HL-60 (cell line): ENCODE measurements around the gene ZNF277.

Experiments
- DNase-seq, 2 experiments: peaks; one replicate each; pipeline ENCODE4 v3.0.0-alpha.2; 2010 to 2020; ENCODE audit warnings: low read depth in 1 of 2, low spot score in 1 of 2
- H3K27ac ChIP-seq: fragments of 250-450 bp; sonication (Bioruptor Pico); replicated peaks from 2 replicates; pipeline ENCODE4 v1.5.1; 2020; ENCODE audit warnings: mild to moderate bottlenecking, moderate library complexity
- H3K27me3 ChIP-seq: fragments of 250-450 bp; sonication (Bioruptor Pico); 2 replicates; pipeline ENCODE4 v1.5.1; 2021; ENCODE audit warnings: mild to moderate bottlenecking, moderate library complexity; ENCODE audit not compliant: insufficient read depth, poor library complexity, severe bottlenecking
- H3K4me3 ChIP-seq: replicated peaks from 2 replicates; pipeline ENCODE4 v1.5.1; 2011; ENCODE audit warnings: mild to moderate bottlenecking, control low read depth, low read length; ENCODE audit not compliant: insufficient read depth
- GABPA ChIP-seq: IDR thresholded peaks from 2 replicates; pipeline ENCODE4 v1.6.1; 2012; ENCODE audit warnings: low read depth
- POLR2AphosphoS5 ChIP-seq: IDR thresholded peaks from 2 replicates; pipeline ENCODE4 v1.6.1; 2012; ENCODE audit warnings: low read depth
- SPI1 ChIP-seq: IDR thresholded peaks from 2 replicates; pipeline ENCODE4 v1.6.1; 2012; ENCODE audit warnings: low read depth, mild to moderate bottlenecking, borderline replicate concordance
- TF ChIP-seq, protein P1 (sequence below): IDR thresholded peaks from 2 replicates; pipeline ENCODE4 v1.6.1; 2012; ENCODE audit warnings: low read depth; ENCODE audit not compliant: insufficient replicate concordance
- TF ChIP-seq, protein P2 (sequence below): IDR thresholded peaks from one replicate; pipeline ENCODE4 v1.5.1; 2011; ENCODE audit warnings: low read length, control low read depth, inconsistent platforms; ENCODE audit not compliant: insufficient read depth

Gene ZNF277

DNA sequence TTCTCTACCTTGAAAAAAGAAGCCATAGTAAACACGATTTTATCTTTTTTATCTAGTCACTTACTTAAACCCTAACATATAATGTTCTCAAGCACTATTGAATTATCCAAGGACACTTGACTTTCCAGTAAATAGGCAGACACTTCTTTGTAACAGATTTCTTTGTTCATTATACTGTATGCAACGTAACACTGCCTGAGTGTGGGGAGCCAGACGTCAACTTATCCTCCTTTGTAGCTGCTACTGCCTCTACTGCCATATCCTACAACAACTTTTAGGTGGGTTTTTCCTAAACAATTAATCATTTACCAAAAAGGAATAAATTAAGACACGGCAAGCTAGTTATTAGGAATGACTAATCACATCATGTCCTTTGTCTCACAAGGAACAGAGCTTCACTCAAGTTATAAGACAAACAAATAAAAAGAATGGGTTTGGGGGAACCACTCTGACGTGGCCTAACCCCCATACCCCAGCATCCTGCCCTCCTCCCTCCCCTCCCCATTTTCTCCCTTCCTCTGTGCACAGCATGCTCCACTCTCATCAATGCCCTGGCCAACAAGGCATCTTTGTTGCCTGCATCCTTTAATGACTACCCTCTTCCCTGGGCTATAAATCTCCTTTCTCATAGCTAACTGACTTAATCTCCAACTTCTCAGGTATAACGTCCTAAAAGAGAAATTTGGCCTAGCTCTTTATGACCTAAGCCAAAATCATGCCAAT is 43.5 kb upstream of the ZNF277 start:
- no peak overlapping the region for H3K27ac ChIP-seq
- TF ChIP-seq GABPA (no peak), POLR2AphosphoS5 (no peak), SPI1 (no peak)
- TF ChIP-seq, protein P1, sequence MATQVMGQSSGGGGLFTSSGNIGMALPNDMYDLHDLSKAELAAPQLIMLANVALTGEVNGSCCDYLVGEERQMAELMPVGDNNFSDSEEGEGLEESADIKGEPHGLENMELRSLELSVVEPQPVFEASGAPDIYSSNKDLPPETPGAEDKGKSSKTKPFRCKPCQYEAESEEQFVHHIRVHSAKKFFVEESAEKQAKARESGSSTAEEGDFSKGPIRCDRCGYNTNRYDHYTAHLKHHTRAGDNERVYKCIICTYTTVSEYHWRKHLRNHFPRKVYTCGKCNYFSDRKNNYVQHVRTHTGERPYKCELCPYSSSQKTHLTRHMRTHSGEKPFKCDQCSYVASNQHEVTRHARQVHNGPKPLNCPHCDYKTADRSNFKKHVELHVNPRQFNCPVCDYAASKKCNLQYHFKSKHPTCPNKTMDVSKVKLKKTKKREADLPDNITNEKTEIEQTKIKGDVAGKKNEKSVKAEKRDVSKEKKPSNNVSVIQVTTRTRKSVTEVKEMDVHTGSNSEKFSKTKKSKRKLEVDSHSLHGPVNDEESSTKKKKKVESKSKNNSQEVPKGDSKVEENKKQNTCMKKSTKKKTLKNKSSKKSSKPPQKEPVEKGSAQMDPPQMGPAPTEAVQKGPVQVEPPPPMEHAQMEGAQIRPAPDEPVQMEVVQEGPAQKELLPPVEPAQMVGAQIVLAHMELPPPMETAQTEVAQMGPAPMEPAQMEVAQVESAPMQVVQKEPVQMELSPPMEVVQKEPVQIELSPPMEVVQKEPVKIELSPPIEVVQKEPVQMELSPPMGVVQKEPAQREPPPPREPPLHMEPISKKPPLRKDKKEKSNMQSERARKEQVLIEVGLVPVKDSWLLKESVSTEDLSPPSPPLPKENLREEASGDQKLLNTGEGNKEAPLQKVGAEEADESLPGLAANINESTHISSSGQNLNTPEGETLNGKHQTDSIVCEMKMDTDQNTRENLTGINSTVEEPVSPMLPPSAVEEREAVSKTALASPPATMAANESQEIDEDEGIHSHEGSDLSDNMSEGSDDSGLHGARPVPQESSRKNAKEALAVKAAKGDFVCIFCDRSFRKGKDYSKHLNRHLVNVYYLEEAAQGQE: no peak
- TF ChIP-seq, protein P2, sequence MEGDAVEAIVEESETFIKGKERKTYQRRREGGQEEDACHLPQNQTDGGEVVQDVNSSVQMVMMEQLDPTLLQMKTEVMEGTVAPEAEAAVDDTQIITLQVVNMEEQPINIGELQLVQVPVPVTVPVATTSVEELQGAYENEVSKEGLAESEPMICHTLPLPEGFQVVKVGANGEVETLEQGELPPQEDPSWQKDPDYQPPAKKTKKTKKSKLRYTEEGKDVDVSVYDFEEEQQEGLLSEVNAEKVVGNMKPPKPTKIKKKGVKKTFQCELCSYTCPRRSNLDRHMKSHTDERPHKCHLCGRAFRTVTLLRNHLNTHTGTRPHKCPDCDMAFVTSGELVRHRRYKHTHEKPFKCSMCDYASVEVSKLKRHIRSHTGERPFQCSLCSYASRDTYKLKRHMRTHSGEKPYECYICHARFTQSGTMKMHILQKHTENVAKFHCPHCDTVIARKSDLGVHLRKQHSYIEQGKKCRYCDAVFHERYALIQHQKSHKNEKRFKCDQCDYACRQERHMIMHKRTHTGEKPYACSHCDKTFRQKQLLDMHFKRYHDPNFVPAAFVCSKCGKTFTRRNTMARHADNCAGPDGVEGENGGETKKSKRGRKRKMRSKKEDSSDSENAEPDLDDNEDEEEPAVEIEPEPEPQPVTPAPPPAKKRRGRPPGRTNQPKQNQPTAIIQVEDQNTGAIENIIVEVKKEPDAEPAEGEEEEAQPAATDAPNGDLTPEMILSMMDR: no peak
- no peaks in the 10 kb centered on the region for H3K27me3 ChIP-seq
- no peak for DNase-seq
- no peak overlapping the region for H3K4me3 ChIP-seq

DNA sequence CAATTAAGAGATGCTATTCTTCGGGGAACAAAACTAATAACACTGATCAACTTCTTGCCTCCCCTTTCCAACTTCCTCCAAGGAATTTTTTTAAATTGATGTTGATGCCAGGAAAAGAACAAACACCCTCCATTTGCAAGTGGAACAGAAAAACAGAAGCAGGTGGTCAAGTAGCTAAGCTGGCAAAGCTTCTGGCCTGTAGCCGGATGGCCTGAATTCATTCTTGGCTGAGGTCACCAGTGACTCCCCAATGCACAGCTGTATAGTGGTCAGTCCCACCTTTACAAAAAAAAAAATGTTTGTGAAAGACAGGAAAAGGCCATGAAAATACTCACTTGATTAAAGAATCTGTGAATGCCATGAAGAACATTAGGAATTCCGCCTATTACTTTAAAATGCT is 39.3 kb upstream of the ZNF277 start:
- Histone ChIP-seq H3K4me3 (no peak overlapping the region), H3K27ac (no peak overlapping the region), H3K27me3 (no peaks in the 10 kb centered on the region)
- TF ChIP-seq GABPA (no peak), SPI1 (no peak)
- TF ChIP-seq, protein P1: no peak
- DNase-seq: no peak

DNA sequence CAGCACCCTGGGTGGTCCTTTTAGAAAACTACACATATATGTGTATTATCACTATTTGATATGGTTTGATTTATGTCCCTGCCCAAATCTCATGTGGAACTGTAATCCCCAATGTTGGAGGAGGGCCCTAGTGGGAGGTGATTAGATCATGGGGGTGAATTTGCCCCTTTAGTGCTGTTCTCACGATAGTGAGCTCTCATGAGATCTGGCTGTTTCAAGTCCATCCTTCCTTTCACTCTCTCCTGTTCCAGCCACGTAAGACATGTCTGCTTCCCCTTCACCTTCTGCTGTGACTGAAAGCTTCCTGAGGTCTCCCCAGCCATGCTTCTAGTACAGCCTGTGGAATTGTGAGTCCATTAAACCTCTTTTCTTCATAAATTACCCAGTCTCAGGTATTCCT is 37.6 kb upstream of the ZNF277 start:
- H3K27ac ChIP-seq: no peak overlapping the region
- DNase-seq: no peak
- H3K4me3 ChIP-seq: no peak overlapping the region
- no peaks in the 10 kb centered on the region for H3K27me3 ChIP-seq
- TF ChIP-seq, protein P2: no peak
- TF ChIP-seq GABPA (no peak), SPI1 (no peak), POLR2AphosphoS5 (no peak)
- TF ChIP-seq, protein P1: no peak
